Cardiac fibroblast (primary cell): ENCODE data around the gene KNTC1.

Source experiments
- DNase-seq, 2 donors: peaks; one replicate each; pipeline versions ENCODE4 v3.0.0 to v3.0.0-alpha.2; 2010; ENCODE audit warnings: low read depth in 2 of 2
- H3K4me3 ChIP-seq, 2 donors: replicated peaks in 1 of 2; 1 replicate in 1 of 2; 2 replicates in 1 of 2; pipeline ENCODE4 v1.5.1; 2011; ENCODE audit warnings: low read depth in 2 of 2, low read length in 2 of 2, mild to moderate bottlenecking in 2 of 2, moderate library complexity in 1 of 2
- TF ChIP-seq, protein P1 (sequence below): IDR thresholded peaks from one replicate; pipeline ENCODE4 v1.5.1; 2011; ENCODE audit warnings: low read depth, mild to moderate bottlenecking, low read length, inconsistent platforms

KNTC1 gene

GRCh38 chr12:122665349-122665748 lies 138.3 kb downstream of the KNTC1 start:
- no peak for DNase-seq
- no peak overlapping the region for H3K4me3 ChIP-seq
- TF ChIP-seq, protein P1, sequence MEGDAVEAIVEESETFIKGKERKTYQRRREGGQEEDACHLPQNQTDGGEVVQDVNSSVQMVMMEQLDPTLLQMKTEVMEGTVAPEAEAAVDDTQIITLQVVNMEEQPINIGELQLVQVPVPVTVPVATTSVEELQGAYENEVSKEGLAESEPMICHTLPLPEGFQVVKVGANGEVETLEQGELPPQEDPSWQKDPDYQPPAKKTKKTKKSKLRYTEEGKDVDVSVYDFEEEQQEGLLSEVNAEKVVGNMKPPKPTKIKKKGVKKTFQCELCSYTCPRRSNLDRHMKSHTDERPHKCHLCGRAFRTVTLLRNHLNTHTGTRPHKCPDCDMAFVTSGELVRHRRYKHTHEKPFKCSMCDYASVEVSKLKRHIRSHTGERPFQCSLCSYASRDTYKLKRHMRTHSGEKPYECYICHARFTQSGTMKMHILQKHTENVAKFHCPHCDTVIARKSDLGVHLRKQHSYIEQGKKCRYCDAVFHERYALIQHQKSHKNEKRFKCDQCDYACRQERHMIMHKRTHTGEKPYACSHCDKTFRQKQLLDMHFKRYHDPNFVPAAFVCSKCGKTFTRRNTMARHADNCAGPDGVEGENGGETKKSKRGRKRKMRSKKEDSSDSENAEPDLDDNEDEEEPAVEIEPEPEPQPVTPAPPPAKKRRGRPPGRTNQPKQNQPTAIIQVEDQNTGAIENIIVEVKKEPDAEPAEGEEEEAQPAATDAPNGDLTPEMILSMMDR, result no peak

- TF ChIP-seq, protein P1, result no peak
- no peak for DNase-seq
- no peak overlapping the region for H3K4me3 ChIP-seq
Observed at GRCh38 chr12:122665759-122666158, 138.7 kb downstream of the KNTC1 start.

DNA sequence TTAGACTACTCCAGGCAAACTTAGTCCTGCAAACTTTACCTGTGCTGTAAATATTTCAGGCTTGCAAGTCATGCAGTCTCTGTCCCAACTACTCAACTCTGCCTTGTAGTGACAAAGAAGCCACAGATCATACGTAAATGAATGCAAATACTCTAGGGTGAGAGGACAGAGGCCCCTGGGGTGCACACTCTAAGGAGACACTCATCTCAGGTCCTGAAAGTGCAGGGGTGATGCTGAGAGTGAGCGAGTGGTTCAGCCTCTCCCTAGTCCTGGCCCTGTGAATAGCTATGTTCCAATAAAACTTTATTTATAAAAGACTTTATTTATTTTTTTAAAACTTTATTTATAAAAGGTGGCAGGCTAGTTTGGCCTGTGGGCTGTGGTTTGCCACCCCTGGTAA lies 141.2 kb downstream of the KNTC1 start:
- no peak for DNase-seq
- no peak overlapping the region for H3K4me3 ChIP-seq
- TF ChIP-seq, protein P1, result no peak

- TF ChIP-seq, protein P1, result no peak
- peak; percentile 66 to 80 for DNase-seq
- no peak overlapping the region for H3K4me3 ChIP-seq
Observed at GRCh38 chr12:122669397-122670070, 142.5 kb downstream of the KNTC1 start.

DNA sequence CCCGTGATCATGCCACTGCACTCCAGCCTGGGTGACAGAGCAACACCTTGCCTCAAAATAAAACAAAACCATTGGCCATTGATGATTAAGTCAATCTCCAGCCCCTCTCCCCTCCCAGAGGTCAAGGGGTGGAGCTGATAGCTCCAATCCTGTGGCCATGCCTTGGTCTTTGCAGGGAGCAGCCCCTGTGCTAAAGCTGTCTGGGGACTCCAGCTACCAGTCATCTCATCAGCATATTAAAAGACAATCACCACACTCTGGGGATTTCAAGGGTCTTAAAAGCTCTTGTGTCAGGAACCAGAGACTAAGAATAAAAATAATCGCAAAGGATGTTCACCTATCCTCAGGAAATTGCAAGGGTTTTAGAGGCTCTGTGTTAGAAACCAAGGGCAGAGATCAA lies 145.5 kb downstream of the KNTC1 start:
- no peak for DNase-seq
- TF ChIP-seq, protein P1, result no peak

More for the DNA sequence above, 145.5 kb downstream of the KNTC1 start:
- no peak overlapping the region for H3K4me3 ChIP-seq
